Caco-2 (cell line): Measurements from ENCODE around the gene IL6ST. TPM values are rescaled to one million over a fixed set of nuclear protein-coding genes. Genes with fewer than 3 reads are reported as not detected.
"Not testable (repeated sequence)": the region's sequence is repeated elsewhere in the genome, so short reads cannot be mapped to it uniquely, and the experiment has no call there.

Experiments used
- BruUV-seq: library from RNA; stranded (reverse); fragments of 400-500 nt; replicated peaks from 2 replicates; lab custom pipeline; 2021; lab: Mats Ljungman, UMichigan
- CTCF ChIA-PET: fragments of 300-600 bp; sonication (Branson Sonifier 250); formaldehyde crosslinking; loops from one replicate; lab custom pipeline; 2022; ENCODE audit warnings: antibody characterized with exemption; lab: Charles Lee
- POLR2A ChIA-PET: fragments of 300-600 bp; sonication (Branson Sonifier 250); formaldehyde crosslinking; loops from one replicate; lab custom pipeline; 2022; ENCODE audit warnings: antibody characterized with exemption; lab: Charles Lee
- DNase-seq, 2 experiments: peaks; one replicate each; pipeline versions ENCODE4 v3.0.0 to v3.0.0-alpha.2; 2020 to 2022
- H3K27me3 ChIP-seq: replicated peaks from 2 replicates; pipeline ENCODE4 v1.6.0; 2011; ENCODE audit warnings: low read length; ENCODE audit not compliant: control insufficient read depth, insufficient read depth
- H3K36me3 ChIP-seq: 2 replicates; pipeline ENCODE4 v1.5.1; 2011; ENCODE audit warnings: low read length; ENCODE audit not compliant: control insufficient read depth, insufficient read depth
- H3K4me1 ChIP-seq: fragments of 250-450 bp; sonication (Bioruptor Pico); 2 replicates; pipeline ENCODE4 v1.5.1; 2020; ENCODE audit warnings: mild to moderate bottlenecking
- H3K4me3 ChIP-seq: 2 replicates; pipeline ENCODE4 v1.5.1; 2011; ENCODE audit warnings: low read depth, mild to moderate bottlenecking, control low read depth, low read length
- H3K9me3 ChIP-seq: fragments of 250-450 bp; sonication (Bioruptor Pico); 2 replicates; pipeline ENCODE4 v1.5.1; 2020; ENCODE audit warnings: mild to moderate bottlenecking, moderate library complexity
- H3K27ac Mint-ChIP-seq: one replicate; pipeline ENCODE4 v1.8.0; 2022; ENCODE audit warnings: mixed read lengths; ENCODE audit not compliant: unreplicated experiment
- H3K27me3 Mint-ChIP-seq: one replicate; pipeline ENCODE4 v1.8.0; 2022; ENCODE audit warnings: mixed read lengths; ENCODE audit not compliant: insufficient read depth, unreplicated experiment
- H3K36me3 Mint-ChIP-seq: one replicate; pipeline ENCODE4 v1.8.0; 2022; ENCODE audit warnings: mild to moderate bottlenecking, mixed read lengths; ENCODE audit not compliant: insufficient read depth, unreplicated experiment
- H3K4me1 Mint-ChIP-seq: one replicate; pipeline ENCODE4 v1.8.0; 2022; ENCODE audit warnings: low read depth, mixed read lengths; ENCODE audit not compliant: unreplicated experiment
- H3K4me3 Mint-ChIP-seq: one replicate; pipeline ENCODE4 v1.8.0; 2022; ENCODE audit warnings: mild to moderate bottlenecking, moderate library complexity, mixed read lengths; ENCODE audit not compliant: unreplicated experiment
- H3K9me3 Mint-ChIP-seq: one replicate; pipeline ENCODE4 v1.8.0; 2022; ENCODE audit warnings: mixed read lengths; ENCODE audit not compliant: unreplicated experiment
- intact Hi-C: fragments of 100-400 bp; cut with micrococcal nuclease; formaldehyde crosslinking; loops from one replicate; pipeline ENCODE4 v1.10.0; 2022; ENCODE audit not compliant: unreplicated experiment
- total RNA-seq: library from RNA; stranded (reverse); gene quantifications from 2 replicates; pipeline ENCODE4 v1.2.3, GENCODE V29; 2022
- TF ChIP-seq, protein P1 (sequence below), 2 experiments: fragments of 200-600 bp in 1 of 2; IDR thresholded peaks; 1 replicate in 1 of 2; 2 replicates in 1 of 2; pipeline versions ENCODE4 v1.5.1 to v1.8.0; 2011 to 2022; ENCODE audit warnings: antibody characterized with exemption in 1 of 2, control low read depth in 1 of 2, inconsistent platforms in 1 of 2, low read depth in 1 of 2, low read length in 1 of 2, mild to moderate bottlenecking in 1 of 2, moderate library complexity in 1 of 2; ENCODE audit not compliant: insufficient read depth in 1 of 2, severe bottlenecking in 1 of 2, unreplicated experiment in 1 of 2

IL6ST gene
- total RNA-seq, 1 experiment from 2014 or later, result 278 TPM

GRCh38 chr5:55959208-55959607 is 35.6 kb downstream of the IL6ST start:
- no peak for DNase-seq
- H3K36me3 Mint-ChIP-seq, result peaks cover 95% of the 10 kb centered on the region
- CTCF ChIA-PET, result no interaction called here
- no peak overlapping the region for H3K27ac Mint-ChIP-seq
- no peak overlapping the region for H3K4me3 Mint-ChIP-seq
- POLR2A ChIA-PET, result no interaction called here
- intact Hi-C loops, result no loop called here
- peaks cover 1% of the 10 kb centered on the region for H3K4me1 Mint-ChIP-seq
- H3K4me1 ChIP-seq, result no peaks in the 10 kb centered on the region
- no peaks in the 10 kb centered on the region for H3K27me3 ChIP-seq
- H3K9me3 Mint-ChIP-seq, result no peaks in the 10 kb centered on the region
- TF ChIP-seq, protein P1, sequence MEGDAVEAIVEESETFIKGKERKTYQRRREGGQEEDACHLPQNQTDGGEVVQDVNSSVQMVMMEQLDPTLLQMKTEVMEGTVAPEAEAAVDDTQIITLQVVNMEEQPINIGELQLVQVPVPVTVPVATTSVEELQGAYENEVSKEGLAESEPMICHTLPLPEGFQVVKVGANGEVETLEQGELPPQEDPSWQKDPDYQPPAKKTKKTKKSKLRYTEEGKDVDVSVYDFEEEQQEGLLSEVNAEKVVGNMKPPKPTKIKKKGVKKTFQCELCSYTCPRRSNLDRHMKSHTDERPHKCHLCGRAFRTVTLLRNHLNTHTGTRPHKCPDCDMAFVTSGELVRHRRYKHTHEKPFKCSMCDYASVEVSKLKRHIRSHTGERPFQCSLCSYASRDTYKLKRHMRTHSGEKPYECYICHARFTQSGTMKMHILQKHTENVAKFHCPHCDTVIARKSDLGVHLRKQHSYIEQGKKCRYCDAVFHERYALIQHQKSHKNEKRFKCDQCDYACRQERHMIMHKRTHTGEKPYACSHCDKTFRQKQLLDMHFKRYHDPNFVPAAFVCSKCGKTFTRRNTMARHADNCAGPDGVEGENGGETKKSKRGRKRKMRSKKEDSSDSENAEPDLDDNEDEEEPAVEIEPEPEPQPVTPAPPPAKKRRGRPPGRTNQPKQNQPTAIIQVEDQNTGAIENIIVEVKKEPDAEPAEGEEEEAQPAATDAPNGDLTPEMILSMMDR (IDR thresholded peaks at IDR 0.05; ENCODE audit: insufficient read depth in 1 of 2, low read depth in 1 of 2, low read length in 1 of 2, severe bottlenecking in 1 of 2, unreplicated experiment in 1 of 2), result no peak
- H3K9me3 ChIP-seq, result no peaks in the 10 kb centered on the region
- no TSS peak for BruUV-seq
- no peak overlapping the region for H3K4me3 ChIP-seq
- no peaks in the 10 kb centered on the region for H3K27me3 Mint-ChIP-seq
- no peaks in the 10 kb centered on the region; the same call in none of the 2 replicates for H3K36me3 ChIP-seq

DNA sequence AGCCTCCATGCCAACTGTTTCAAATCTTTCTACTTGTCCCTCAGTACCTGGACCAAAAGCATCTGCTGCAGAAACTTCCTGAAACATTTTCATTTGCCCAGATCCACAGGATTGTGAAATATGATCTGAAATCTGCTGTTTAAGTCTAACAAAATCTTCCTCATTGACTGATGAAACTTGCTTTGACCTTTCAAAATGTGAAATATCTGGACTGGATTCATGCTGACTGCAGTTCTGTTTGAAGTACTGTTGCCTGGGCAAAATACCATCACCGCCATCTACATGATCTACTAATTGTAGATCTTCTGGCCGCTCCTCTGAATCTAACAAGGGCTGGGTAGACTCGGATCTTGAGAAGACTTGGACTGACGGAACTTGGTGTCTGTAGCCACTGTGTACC is 53.6 kb downstream of the IL6ST start:
- H3K36me3 ChIP-seq, H3K27me3 Mint-ChIP-seq, intact Hi-C loops, H3K4me3 Mint-ChIP-seq, BruUV-seq, CTCF ChIA-PET, H3K9me3 ChIP-seq, H3K27ac Mint-ChIP-seq, H3K9me3 Mint-ChIP-seq, DNase-seq, H3K4me1 Mint-ChIP-seq, H3K4me1 ChIP-seq, POLR2A ChIA-PET, H3K4me3 ChIP-seq, H3K27me3 ChIP-seq: not testable (repeated sequence)
- peaks cover 91% of the 10 kb centered on the region for H3K36me3 Mint-ChIP-seq

GRCh38 chr5:55937598-55937997 is 57.2 kb downstream of the IL6ST start:
- peaks cover 91% of the 10 kb centered on the region for H3K36me3 Mint-ChIP-seq
- not testable (repeated sequence) for H3K9me3 ChIP-seq, H3K27me3 ChIP-seq, H3K9me3 Mint-ChIP-seq, H3K4me3 Mint-ChIP-seq, H3K27ac Mint-ChIP-seq, H3K36me3 ChIP-seq, BruUV-seq, DNase-seq, H3K4me3 ChIP-seq, H3K27me3 Mint-ChIP-seq
- peaks cover 31% of the 10 kb centered on the region for H3K4me1 ChIP-seq
- ChIA-PET POLR2A (interaction anchor here (0.6 to 1.1 kb wide), 2 partner anchors 52 to 210 kb away, joined by 3 to 4 read pairs; no protein-coding TSS in a partner anchor), CTCF (interaction anchor here (2.3 kb wide), 1 partner anchor 332 kb away, joined by 8 read pairs; no protein-coding TSS in a partner anchor)
- intact Hi-C loops, result loop anchor here (2.0 to 10.0 kb wide), 3 partner anchors 331 to 907 kb away; no protein-coding TSS in a partner anchor
- peaks cover 35% of the 10 kb centered on the region for H3K4me1 Mint-ChIP-seq

DNA sequence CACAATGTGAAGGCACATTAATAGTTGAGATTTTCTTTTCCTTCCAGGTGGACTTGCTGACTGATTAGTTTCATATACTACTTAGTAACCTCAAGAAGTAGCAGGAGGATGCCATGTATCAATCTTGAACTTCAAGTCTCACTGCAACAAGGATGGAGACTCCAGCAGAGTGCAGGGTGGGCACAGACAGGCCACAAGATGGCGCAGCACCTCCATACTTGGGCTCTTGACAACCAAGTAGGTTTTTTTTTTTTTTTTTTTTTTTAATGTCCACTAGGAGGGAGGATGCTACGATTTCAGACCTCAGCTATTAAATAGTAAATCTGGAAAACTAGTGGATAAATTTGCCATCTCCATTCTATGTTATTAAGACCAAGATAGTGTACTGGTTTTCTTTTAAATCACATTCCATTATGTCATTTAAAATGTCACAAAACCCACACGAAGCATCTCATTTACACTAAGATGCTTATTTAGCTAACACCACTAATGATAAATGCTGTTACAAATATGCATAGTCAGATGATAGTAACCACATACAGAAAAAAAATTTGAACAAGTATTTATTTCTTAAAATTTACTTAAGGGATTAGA is 58.6 kb downstream of the IL6ST start:
- no peaks in the 10 kb centered on the region for H3K27me3 ChIP-seq
- peaks cover 44% of the 10 kb centered on the region for H3K4me1 ChIP-seq
- intact Hi-C loops, result loop anchor here (1.0 to 10.0 kb wide), 5 partner anchors 42 to 909 kb away; no protein-coding TSS in a partner anchor
- no TSS peak for BruUV-seq
- CTCF ChIA-PET, result interaction anchor here (0.6 to 2.3 kb wide), 21 partner anchors 9 to 718 kb away, joined by 3 to 19 read pairs (median 5); no protein-coding TSS in a partner anchor
- peaks cover 2% of the 10 kb centered on the region; the same call in 1 of the 2 replicates for H3K36me3 ChIP-seq
- Mint-ChIP-seq H3K27me3 (no peaks in the 10 kb centered on the region), H3K9me3 (no peaks in the 10 kb centered on the region), H3K36me3 (peaks cover 90% of the 10 kb centered on the region), H3K4me1 (peaks cover 48% of the 10 kb centered on the region), H3K27ac (peak overlapping the region; percentile 100), H3K4me3 (no peak overlapping the region)
- peak; percentile 87 for DNase-seq
- TF ChIP-seq, protein P1 (IDR thresholded peaks at IDR 0.05; ENCODE audit: insufficient read depth in 1 of 2, low read depth in 1 of 2, low read length in 1 of 2, severe bottlenecking in 1 of 2, unreplicated experiment in 1 of 2), result peak; percentile 85 to 95
- H3K9me3 ChIP-seq, result no peaks in the 10 kb centered on the region
- no peak overlapping the region for H3K4me3 ChIP-seq
- POLR2A ChIA-PET, result interaction anchor here (1.1 kb wide), 1 partner anchor 53 kb away, joined by 4 read pairs; no protein-coding TSS in a partner anchor
